Fibroblast of mammary gland (primary cell): Measurements from ENCODE around the gene CCR2.

Experiments used
- DNase-seq: peaks from one replicate; pipeline ENCODE4 v3.0.0-alpha.2; 2010; ENCODE audit warnings: low read depth
- H3K4me3 ChIP-seq: 2 replicates; pipeline ENCODE4 v1.5.1; 2011; ENCODE audit warnings: low read depth, mild to moderate bottlenecking, low read length, moderate library complexity; ENCODE audit not compliant: control insufficient read depth
- CTCF ChIP-seq: conservative IDR thresholded peaks from 2 replicates; pipeline ENCODE4 v1.5.1; 2011; ENCODE audit warnings: low read depth, low read length, inconsistent platforms; ENCODE audit not compliant: control insufficient read depth, insufficient read depth

The CCR2 gene

GRCh38 chr3:46353647-46354410 lies at the start of gene CCR2:
CCR2 (plus strand) TSS chr3:46354111; CDS start chr3:46357528, 3,417 bp downstream.
- DNase-seq = no peak
- TF ChIP-seq CTCF = no peak
- no peak within 1 kb of the TSS for H3K4me3 ChIP-seq

GRCh38 chr3:46304739-46305138 lies 49.2 kb upstream of the CCR2 start:
- TF ChIP-seq CTCF = no peak
- no peak for DNase-seq
- no peak overlapping the region for H3K4me3 ChIP-seq

GRCh38 chr3:46312991-46313390 lies 40.9 kb upstream of the CCR2 start:
- no peak overlapping the region for H3K4me3 ChIP-seq
- DNase-seq = peak; percentile 45
- no peak for TF ChIP-seq CTCF

GRCh38 chr3:46314517-46314916 lies 39.4 kb upstream of the CCR2 start:
- DNase-seq = no peak
- TF ChIP-seq CTCF = no peak
- H3K4me3 ChIP-seq = no peak overlapping the region

- no peak overlapping the region for H3K4me3 ChIP-seq
- TF ChIP-seq CTCF = no peak
- DNase-seq = no peak
Measured at GRCh38 chr3:46316206-46316605, 37.7 kb upstream of the CCR2 start.

GRCh38 chr3:46318207-46318927 lies 35.5 kb upstream of the CCR2 start:
- no peak for DNase-seq
- TF ChIP-seq CTCF = no peak
- no peak overlapping the region for H3K4me3 ChIP-seq
